Measurements from ENCODE around the gene FAM234A.

The FAM234A gene

GRCh38 chr16:283033-283805 is 48.6 kb downstream of the FAM234A start, which contains the start of gene PDIA2:
PDIA2 (plus strand) TSS chr16:283164; CDS start chr16:283170, 6 bp downstream.
- DNase-seq = no peak

- DNase-seq = no peak
Observed at GRCh38 chr16:284204-285120, 49.8 kb downstream of the FAM234A start.

DNA sequence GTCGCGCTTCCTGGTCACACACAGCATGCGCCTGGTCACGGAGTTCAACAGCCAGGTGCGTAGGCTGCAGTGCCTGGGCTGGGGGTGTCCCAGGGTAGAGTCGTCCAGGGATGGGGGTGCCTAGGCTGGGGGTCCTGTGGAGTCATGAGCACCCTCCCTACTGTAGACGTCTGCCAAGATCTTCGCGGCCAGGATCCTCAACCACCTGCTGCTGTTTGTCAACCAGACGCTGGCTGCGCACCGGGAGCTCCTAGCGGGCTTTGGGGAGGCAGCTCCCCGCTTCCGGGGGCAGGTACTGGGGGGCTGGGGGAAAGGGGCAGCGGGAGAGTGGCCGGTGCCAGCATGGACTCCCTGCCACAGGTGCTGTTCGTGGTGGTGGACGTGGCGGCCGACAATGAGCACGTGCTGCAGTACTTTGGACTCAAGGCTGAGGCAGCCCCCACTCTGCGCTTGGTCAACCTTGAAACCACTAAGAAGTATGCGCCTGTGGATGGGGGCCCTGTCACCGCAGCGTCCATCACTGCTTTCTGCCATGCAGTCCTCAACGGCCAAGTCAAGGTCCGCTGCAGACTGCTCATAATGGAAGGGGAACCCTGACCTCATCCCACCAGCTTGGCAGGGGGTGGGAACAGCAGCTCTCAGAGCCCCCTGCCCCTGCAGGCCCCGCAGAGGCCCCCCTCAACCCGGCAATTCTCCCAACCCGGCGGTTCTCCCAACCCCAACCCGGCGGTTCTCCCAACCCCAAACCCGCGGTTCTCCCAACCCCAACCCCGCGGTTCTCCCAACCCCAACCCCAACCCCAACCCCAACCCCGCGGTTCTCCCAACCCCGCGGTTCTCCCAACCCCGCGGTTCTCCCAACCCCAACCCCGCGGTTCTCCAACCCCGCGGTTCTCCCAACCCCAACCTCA is 50.8 kb downstream of the FAM234A start:
- DNase-seq = no peak

- no peak for DNase-seq
Observed at GRCh38 chr16:286491-287297, 52.1 kb downstream of the FAM234A start.

- no peak for DNase-seq
Observed at GRCh38 chr16:287298-287811, 52.7 kb downstream of the FAM234A start.

DNA sequence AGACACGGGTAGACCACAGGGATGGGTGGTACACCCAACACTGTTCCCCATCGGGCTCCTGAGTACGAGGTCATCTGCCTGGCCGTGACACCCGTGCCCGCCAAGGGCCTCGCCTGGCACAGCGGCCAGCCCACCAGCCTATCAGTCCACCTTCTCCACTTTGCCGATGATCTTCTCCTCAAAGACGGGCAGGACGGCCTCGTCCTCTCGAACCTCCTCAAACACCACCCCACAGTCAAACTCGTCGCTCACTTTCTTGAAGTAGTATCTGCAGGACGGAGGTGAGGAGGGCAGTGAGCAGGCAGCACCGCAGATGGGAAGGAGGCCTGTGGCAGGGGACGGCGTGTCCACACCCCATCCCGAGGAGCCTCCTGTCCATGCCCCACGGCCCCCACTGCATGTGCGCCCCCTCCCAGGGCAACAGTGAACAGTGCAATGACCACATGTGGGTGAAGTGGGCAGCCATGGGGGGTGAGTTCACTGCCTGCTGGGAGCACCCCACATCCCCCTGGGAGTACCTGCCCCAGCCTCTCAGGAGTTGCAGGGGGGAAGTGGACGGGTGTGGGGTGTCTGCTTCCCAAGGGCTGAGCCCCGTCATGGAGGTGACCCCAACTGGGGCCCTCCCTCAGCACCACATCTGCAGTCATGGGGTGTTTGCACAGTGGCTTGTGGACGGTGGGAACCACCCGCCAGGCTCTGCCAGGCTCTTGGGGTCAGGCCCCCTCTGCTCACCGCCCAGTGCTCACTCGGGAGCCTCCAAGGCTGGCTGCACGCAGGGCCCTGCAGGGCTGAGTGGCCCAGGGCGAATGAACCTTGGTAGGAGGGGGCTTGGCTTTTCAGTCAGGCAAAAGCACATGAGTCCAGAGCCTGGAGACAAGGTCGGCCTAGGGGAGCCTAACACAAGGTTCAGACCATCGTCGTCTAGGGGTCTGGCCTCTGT is 53.6 kb downstream of the FAM234A start:
- no peak for DNase-seq

- DNase-seq = no peak
Observed at GRCh38 chr16:289395-289997, 54.9 kb downstream of the FAM234A start.

- DNase-seq = no peak
Observed at GRCh38 chr16:290015-290680, 55.5 kb downstream of the FAM234A start.

- DNase-seq = no peak
Observed at GRCh38 chr16:290681-291405, 56.2 kb downstream of the FAM234A start.

- DNase-seq = no peak
Observed at GRCh38 chr16:291539-291938, 56.9 kb downstream of the FAM234A start.

GRCh38 chr16:293043-293775 is 58.6 kb downstream of the FAM234A start:
- DNase-seq = no peak

- no peak for DNase-seq
Observed at GRCh38 chr16:296276-296675, 61.7 kb downstream of the FAM234A start.

GRCh38 chr16:296806-297510 is 62.3 kb downstream of the FAM234A start:
- no peak for DNase-seq

DNA sequence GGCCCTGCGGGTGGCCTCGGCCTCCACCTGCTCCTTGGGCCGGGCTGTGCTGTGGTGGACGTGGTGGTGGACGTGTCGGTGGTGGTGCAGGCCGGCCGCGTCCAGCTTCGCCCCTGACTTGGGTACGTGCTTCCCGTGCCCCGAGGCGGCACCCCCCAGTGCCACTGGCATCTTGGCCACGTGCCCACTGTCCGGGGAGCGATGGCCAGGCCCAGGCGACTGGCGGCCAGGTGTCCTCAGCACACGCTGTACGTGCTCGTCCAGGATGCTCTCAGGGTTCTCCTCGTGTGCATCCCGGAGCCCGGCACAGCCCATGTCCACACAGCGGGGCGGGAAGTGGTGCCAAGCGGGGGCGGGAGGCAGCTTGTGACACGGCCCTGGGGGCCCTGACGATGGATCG is 63.2 kb downstream of the FAM234A start:
- DNase-seq = no peak

DNA sequence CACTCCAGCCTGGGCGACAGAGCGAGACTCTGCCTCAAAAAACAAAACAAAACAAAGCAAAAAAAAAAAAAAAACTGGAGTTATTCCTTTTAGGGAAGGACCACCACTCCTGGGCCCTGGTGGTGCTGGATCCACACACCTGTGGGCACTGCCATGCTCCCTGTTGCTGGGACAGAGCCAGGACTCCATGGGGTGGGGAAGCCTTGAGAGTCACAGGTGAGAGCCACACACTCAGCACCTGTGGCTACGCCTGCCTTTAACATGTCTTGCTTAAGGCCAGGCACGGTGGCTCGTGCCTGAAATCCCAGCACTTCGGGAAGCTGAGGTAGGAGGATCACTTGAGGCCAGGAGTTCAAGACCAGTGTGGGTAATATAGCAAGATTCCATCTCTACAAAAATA is 66.6 kb downstream of the FAM234A start:
- DNase-seq = no peak

DNA sequence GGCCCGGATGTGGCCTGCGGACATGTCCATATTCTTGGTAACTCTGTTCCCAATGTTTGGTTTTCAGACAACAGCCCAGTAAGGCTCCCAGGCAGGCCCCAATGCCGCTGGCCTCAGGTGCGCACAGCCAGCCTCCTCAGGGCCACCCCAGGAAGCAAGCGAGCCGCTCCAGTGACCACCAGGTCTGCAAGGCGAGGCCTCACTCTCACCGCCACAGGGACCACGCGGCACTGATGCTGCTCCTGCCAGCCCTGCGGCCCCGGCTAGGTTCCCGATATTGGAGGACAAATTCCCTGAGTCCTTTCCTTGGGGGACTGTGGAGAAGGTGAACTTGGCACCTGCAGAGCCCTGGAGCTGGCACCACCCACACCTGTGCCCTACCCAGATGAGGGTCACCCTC is 67.3 kb downstream of the FAM234A start:
- DNase-seq = no peak

- no peak for DNase-seq
Observed at GRCh38 chr16:303760-304505, 69.3 kb downstream of the FAM234A start.
